H9 (cell line): ENCODE data around the gene PRR13. TPM values are rescaled to one million over a fixed set of nuclear protein-coding genes. Genes with fewer than 3 reads are reported as not detected.
A peak's percentile ranks its signal among the peaks of the same experiment; 100 is the strongest.

Experiments used
- DNase-seq: peaks from one replicate; pipeline ENCODE4 v3.0.0-alpha.2; 2017
- H2AFZ ChIP-seq: one replicate; pipeline ENCODE4 v1.6.1; 2013; ENCODE audit warnings: mild to moderate bottlenecking, low read length, control low read depth, moderate library complexity
- H2AK5ac ChIP-seq: 2 replicates; pipeline ENCODE4 v1.6.1; 2013; ENCODE audit warnings: low read length, control low read depth, mixed read lengths; ENCODE audit not compliant: insufficient read length
- H2BK120ac ChIP-seq: one replicate; pipeline ENCODE4 v1.6.1; 2013; ENCODE audit warnings: low read depth, mild to moderate bottlenecking, low read length, control low read depth, inconsistent platforms; ENCODE audit not compliant: poor library complexity, severe bottlenecking
- H2BK12ac ChIP-seq: 2 replicates; pipeline ENCODE4 v1.6.1; 2013; ENCODE audit warnings: low read length, control low read depth, mixed read lengths, low read depth; ENCODE audit not compliant: insufficient read length
- H2BK15ac ChIP-seq: 2 replicates; pipeline ENCODE4 v1.6.1; 2013; ENCODE audit warnings: low read depth, low read length, control low read depth
- H2BK20ac ChIP-seq: one replicate; pipeline ENCODE4 v1.6.1; 2013; ENCODE audit warnings: low read depth, mild to moderate bottlenecking, low read length, control low read depth, inconsistent platforms; ENCODE audit not compliant: poor library complexity, severe bottlenecking
- H2BK5ac ChIP-seq: 2 replicates; pipeline ENCODE4 v1.6.1; 2013; ENCODE audit warnings: low read length, control low read depth, mixed read lengths; ENCODE audit not compliant: insufficient read length
- H3K14ac ChIP-seq: 2 replicates; pipeline ENCODE4 v1.6.1; 2013; ENCODE audit warnings: low read length, control low read depth; ENCODE audit not compliant: insufficient read depth
- H3K18ac ChIP-seq: 2 replicates; pipeline ENCODE4 v1.6.1; 2013; ENCODE audit warnings: low read depth, mild to moderate bottlenecking, mixed read lengths, low read length, control low read depth; ENCODE audit not compliant: insufficient read length
- H3K23ac ChIP-seq: 2 replicates; pipeline ENCODE4 v1.6.1; 2013; ENCODE audit warnings: low read length, control low read depth, mixed read lengths, low read depth; ENCODE audit not compliant: insufficient read length
- H3K23me2 ChIP-seq: 2 replicates; pipeline ENCODE4 v1.6.1; 2013; ENCODE audit warnings: low read depth, mild to moderate bottlenecking, mixed read lengths, low read length, control low read depth; ENCODE audit not compliant: insufficient read length, poor library complexity, severe bottlenecking
- H3K27ac ChIP-seq: 2 replicates; pipeline ENCODE4 v1.5.1; 2013; ENCODE audit warnings: low read length, control low read depth, mixed read lengths, low read depth; ENCODE audit not compliant: insufficient read length
- H3K27me3 ChIP-seq: 2 replicates; pipeline ENCODE4 v1.6.1; 2013; ENCODE audit warnings: low read length, control low read depth, inconsistent platforms; ENCODE audit not compliant: insufficient read depth
- H3K4ac ChIP-seq: 2 replicates; pipeline ENCODE4 v1.6.1; 2013; ENCODE audit warnings: low read depth, mild to moderate bottlenecking, control low read depth, inconsistent platforms, low read length, moderate library complexity
- H3K4me1 ChIP-seq: 2 replicates; pipeline ENCODE4 v1.6.1; 2013; ENCODE audit warnings: low read length, control low read depth, inconsistent platforms; ENCODE audit not compliant: insufficient read depth
- H3K4me2 ChIP-seq: 2 replicates; pipeline ENCODE4 v1.6.1; 2013; ENCODE audit warnings: low read length, control low read depth, mixed read lengths; ENCODE audit not compliant: insufficient read length, insufficient read depth
- H3K56ac ChIP-seq: 2 replicates; pipeline ENCODE4 v1.6.1; 2013; ENCODE audit warnings: low read depth, mild to moderate bottlenecking, mixed read lengths, low read length, control low read depth; ENCODE audit not compliant: insufficient read length
- H3K79me1 ChIP-seq: 2 replicates; pipeline ENCODE4 v1.6.1; 2013; ENCODE audit warnings: low read depth, mild to moderate bottlenecking, moderate library complexity, low read length, control low read depth, inconsistent platforms; ENCODE audit not compliant: insufficient read depth, poor library complexity, severe bottlenecking
- H3K79me2 ChIP-seq: 2 replicates; pipeline ENCODE4 v1.6.1; 2013; ENCODE audit warnings: low read length, control low read depth, inconsistent platforms; ENCODE audit not compliant: insufficient read depth
- H3K9ac ChIP-seq: 2 replicates; pipeline ENCODE4 v1.6.1; 2013; ENCODE audit warnings: low read length, control low read depth, mixed read lengths; ENCODE audit not compliant: insufficient read length; ENCODE audit errors: extremely low read depth
- H3K9me3 ChIP-seq: one replicate; pipeline ENCODE4 v1.6.1; 2013; ENCODE audit warnings: low read depth, low read length, inconsistent platforms; ENCODE audit not compliant: control insufficient read depth
- H3T11ph ChIP-seq: one replicate; pipeline ENCODE4 v1.6.1; 2013; ENCODE audit warnings: mild to moderate bottlenecking, low read length, control low read depth, inconsistent platforms
- H4K20me1 ChIP-seq: one replicate; pipeline ENCODE4 v1.6.1; 2013; ENCODE audit not compliant: control insufficient read depth, insufficient read length, insufficient read depth
- H4K5ac ChIP-seq: 2 replicates; pipeline ENCODE4 v1.6.1; 2013; ENCODE audit warnings: low read depth, mild to moderate bottlenecking, mixed read lengths, low read length, control low read depth; ENCODE audit not compliant: insufficient read length
- H4K8ac ChIP-seq: replicated peaks from 2 replicates; pipeline ENCODE4 v1.6.1; 2013; ENCODE audit warnings: low read length, control low read depth, mixed read lengths, low read depth; ENCODE audit not compliant: insufficient read length
- H4K91ac ChIP-seq: 2 replicates; pipeline ENCODE4 v1.6.1; 2013; ENCODE audit warnings: low read depth, mild to moderate bottlenecking, moderate library complexity, mixed read lengths, low read length, control low read depth; ENCODE audit not compliant: insufficient read length
- H3K27ac Mint-ChIP-seq, 3 experiments: 2 replicates in 2 of 3; 3 replicates in 1 of 3; pipeline ENCODE4 v1.8.0; 2020 to 2021; ENCODE audit warnings: mixed read lengths in 3 of 3, mild to moderate bottlenecking in 1 of 3, moderate library complexity in 1 of 3
- H3K27me3 Mint-ChIP-seq: 2 replicates; pipeline ENCODE4 v1.8.0; 2021; ENCODE audit warnings: low read depth, mild to moderate bottlenecking, moderate library complexity, mixed read lengths
- H3K36me3 Mint-ChIP-seq, 3 experiments: 2 replicates in 2 of 3; 3 replicates in 1 of 3; pipeline ENCODE4 v1.8.0; 2020 to 2021; ENCODE audit warnings: low read depth in 3 of 3, mixed read lengths in 3 of 3; ENCODE audit not compliant: insufficient read depth in 1 of 3
- H3K4me1 Mint-ChIP-seq, 2 experiments: 2 replicates each; pipeline ENCODE4 v1.8.0; 2020; ENCODE audit warnings: mixed read lengths in 2 of 2
- H3K4me3 Mint-ChIP-seq, 2 experiments: 2 replicates in 1 of 2; 3 replicates in 1 of 2; pipeline ENCODE4 v1.8.0; 2020 to 2021; ENCODE audit warnings: mild to moderate bottlenecking in 2 of 2, mixed read lengths in 2 of 2, moderate library complexity in 1 of 2
- H3K9me3 Mint-ChIP-seq, 2 experiments: 2 replicates in 1 of 2; 3 replicates in 1 of 2; pipeline ENCODE4 v1.8.0; 2020; ENCODE audit warnings: mild to moderate bottlenecking in 2 of 2, mixed read lengths in 2 of 2, moderate library complexity in 1 of 2
- CTCF ChIP-seq: fragments of 200-600 bp; sonication (generic); conservative IDR thresholded peaks from 3 replicates; pipeline ENCODE4 v1.8.0; 2021; ENCODE audit warnings: antibody characterized with exemption, mild to moderate bottlenecking
- WGBS: extraction: QIAGEN DNeasy Blood & Tissue Kit; methylation state at CpG from one replicate; pipeline ENCODE4 v1.1.7; 2013; ENCODE audit warnings: missing lambda C conversion rate, low lambda C conversion rate, mixed read lengths; ENCODE audit not compliant: insufficient read length; ENCODE audit errors: extremely low coverage; 5-methylcytosine and 5-hydroxymethylcytosine counted together
- total RNA-seq: library from RNA; stranded (reverse); gene quantifications from 2 replicates; pipeline ENCODE4 v1.2.1, GENCODE V29; 2021

PRR13 gene
- total RNA-seq, 1 experiment from 2014 or later = 147 TPM

- Histone ChIP-seq H2BK5ac (no peak overlapping the region), H4K8ac (no peak overlapping the region), H3K4me2 (peak overlapping the region; percentile 74), H3K79me2 (no peaks in the 10 kb centered on the region), H2AFZ (no peak overlapping the region), H3K23me2 (peaks cover 10% of the 10 kb centered on the region), H2BK20ac (no peak overlapping the region), H2BK12ac (no peak overlapping the region), H4K5ac (no peak overlapping the region), H2BK120ac (no peak overlapping the region), H3K27me3 (no peaks in the 10 kb centered on the region), H3T11ph (no peak overlapping the region), H3K9ac (peak overlapping the region; percentile 20), H4K20me1 (peaks cover 2% of the 10 kb centered on the region), H3K4me1 (no peaks in the 10 kb centered on the region), H3K14ac (0 out of 2 replicates have a peak overlapping the region, but pooled peaks have one; percentile 34), H3K18ac (peak overlapping the region; percentile 33), H3K23ac (no peak overlapping the region), H4K91ac (no peak overlapping the region), H3K9me3 (no peaks in the 10 kb centered on the region), H2AK5ac (no peak overlapping the region), H3K56ac (no peak overlapping the region), H3K4ac (no peak overlapping the region), H2BK15ac (no peak overlapping the region), H3K27ac (no peak overlapping the region), H3K79me1 (peaks cover 2% of the 10 kb centered on the region)
- TF ChIP-seq CTCF = no peak
- Mint-ChIP-seq H3K27ac (peak overlapping the region; percentile 94 to 98 (median 97); a peak in 6 of 7 replicates), H3K36me3 (peaks cover 1 to 11% (median 2%) of the 10 kb centered on the region in 3 experiments; a peak in 3 of 7 replicates), H3K27me3 (no peaks in the 10 kb centered on the region; the same call in none of the 2 replicates), H3K4me1 (peaks cover 49 to 53% of the 10 kb centered on the region in 2 experiments), H3K4me3 (peak overlapping the region; percentile 72 to 93), H3K9me3 (no peaks in the 10 kb centered on the region)
- no CpG with 5 or more reads among the region's 52 CpGs for WGBS
- peak; percentile 99 for DNase-seq
Measured at GRCh38 chr12:53492830-53493609, 51.5 kb downstream of the PRR13 start.
